Activated naive CD4-positive, alpha-beta T cell treated with anti-CD3 and anti-CD28 coated beads, Interleukin-2, amount 50 U/mL, for 72 hours (primary cell): ENCODE measurements around the gene ZDHHC8. TPM values are rescaled to one million over a fixed set of nuclear protein-coding genes. Genes with fewer than 3 reads are reported as not detected.
A peak's percentile ranks its signal among the peaks of the same experiment; 100 is the strongest.

Source experiments
- ATAC-seq, 2 donors: fragments of 150-1000 bp; cut with Tn5 transposase; 2 replicates each; pipeline ENCODE4 v1.10.0; 2021; ENCODE audit warnings: mild to moderate bottlenecking in 2 of 2, moderate library complexity in 2 of 2
- DNase-seq, 2 donors: peaks; one replicate each; pipeline ENCODE4 v3.0.0; 2021 to 2022; ENCODE audit warnings: low spot score in 2 of 2
- H3K27ac Mint-ChIP-seq, 2 donors: one replicate each; pipeline ENCODE4 v1.8.0; 2022; ENCODE audit warnings: mild to moderate bottlenecking in 2 of 2, mixed read lengths in 2 of 2
- H3K36me3 Mint-ChIP-seq, 2 donors: one replicate each; pipeline ENCODE4 v1.8.0; 2022; ENCODE audit warnings: mixed read lengths in 2 of 2
- H3K9me3 Mint-ChIP-seq, 2 donors: one replicate each; pipeline ENCODE4 v1.8.0; 2022; ENCODE audit warnings: mixed read lengths in 2 of 2
- total RNA-seq, 2 donors: library from RNA; stranded (reverse); gene quantifications; one replicate each; pipeline ENCODE4 v1.2.3, GENCODE V29; 2022

ZDHHC8 gene
- 10 to 100 TPM; 17.6 to 55.4 TPM for total RNA-seq

GRCh38 chr22:20131597-20131858 lies at the start of gene ZDHHC8:
TSS of gene ZDHHC8 (plus strand) at chr22:20131804. CDS start at chr22:20131948, 144 bp downstream.
- Mint-ChIP-seq H3K27ac (no peak within 1 kb of the TSS), H3K36me3 (no peaks in the 10 kb centered on the region), H3K9me3 (no peaks in the 10 kb centered on the region)
- DNase-seq: peak in 1 of 2 donors; percentile 22
- ATAC-seq: peak; percentile 42 to 62

DNA sequence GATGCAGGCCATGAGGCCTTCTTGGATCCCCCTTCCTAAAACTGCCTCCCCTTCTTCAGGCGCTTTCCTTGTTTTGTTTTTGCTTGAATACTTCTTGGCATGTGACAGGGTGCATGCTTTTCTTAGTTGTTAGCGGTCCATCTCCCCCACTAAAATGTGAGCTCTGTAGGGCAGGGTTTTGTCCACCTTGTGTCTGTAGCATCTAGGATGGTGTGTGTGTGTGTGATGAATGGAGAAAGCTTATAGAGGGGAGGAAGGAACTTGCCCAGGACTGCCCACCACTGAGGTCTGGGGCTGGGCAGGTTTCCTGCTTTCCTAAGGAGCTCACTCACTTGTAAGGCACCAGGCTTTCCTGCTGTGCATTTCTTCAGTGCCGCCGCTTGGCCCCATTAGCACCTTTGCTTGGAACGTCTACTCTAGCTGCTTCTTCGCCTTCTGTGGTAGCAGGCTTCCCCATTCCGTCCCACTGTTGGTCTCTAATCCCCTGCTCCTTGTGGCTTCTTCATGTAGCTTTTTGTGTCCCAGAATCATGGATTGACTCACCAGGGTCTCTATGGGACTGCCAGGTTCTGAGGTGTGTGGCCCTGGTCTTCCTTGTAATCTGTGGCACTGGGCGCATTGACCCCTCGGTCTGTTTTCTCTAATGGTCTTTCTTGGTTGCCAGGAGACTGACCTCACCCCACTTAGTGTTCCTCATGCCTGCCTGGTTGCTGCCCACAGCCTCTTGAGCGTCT lies 48.3 kb upstream of the ZDHHC8 start:
- H3K9me3 Mint-ChIP-seq: no peaks in the 10 kb centered on the region
- peaks cover 21 to 38% of the 10 kb centered on the region in 2 donors for H3K36me3 Mint-ChIP-seq
- DNase-seq (no peak), ATAC-seq (no peak)
- peak overlapping the region; percentile 1 to 24 for H3K27ac Mint-ChIP-seq

DNA sequence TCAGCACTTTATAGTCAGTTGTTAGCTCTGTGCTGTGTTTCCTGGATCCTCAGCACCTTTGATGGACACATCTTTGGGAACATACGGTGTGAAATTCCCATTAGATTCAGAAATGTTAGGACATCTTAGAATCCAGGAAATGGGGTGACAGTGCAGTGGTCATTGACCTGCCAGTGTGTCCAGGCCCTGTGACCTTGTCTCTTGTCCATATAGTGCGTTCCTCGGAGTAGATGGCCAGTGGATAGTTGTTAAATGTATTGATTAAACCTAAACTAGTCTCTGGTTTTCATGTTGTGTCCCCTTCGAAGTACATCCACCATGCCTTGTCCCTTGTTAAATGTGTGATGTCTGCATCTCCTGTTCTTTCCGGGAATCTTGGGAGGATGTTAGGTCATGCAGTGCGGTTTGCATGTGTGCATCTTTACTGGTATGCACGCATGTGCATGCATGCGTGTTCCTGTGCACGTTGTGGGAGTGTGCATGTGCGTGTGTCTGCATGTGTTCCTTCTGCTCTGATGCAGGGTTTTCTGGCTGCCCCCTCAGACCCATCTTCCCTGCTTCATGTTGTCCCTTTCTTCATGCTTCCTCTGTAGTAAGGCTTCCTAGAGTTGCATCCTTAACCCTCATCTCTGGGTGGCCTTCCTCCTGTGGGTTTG lies 47.6 kb upstream of the ZDHHC8 start:
- no peaks in the 10 kb centered on the region for H3K9me3 Mint-ChIP-seq
- ATAC-seq (no peak), DNase-seq (no peak)
- peaks cover 27 to 38% of the 10 kb centered on the region in 2 donors for H3K36me3 Mint-ChIP-seq
- H3K27ac Mint-ChIP-seq: peak overlapping the region; percentile 1 to 24

- Mint-ChIP-seq H3K36me3 (peaks cover 29 to 38% of the 10 kb centered on the region in 2 donors), H3K9me3 (no peaks in the 10 kb centered on the region), H3K27ac (peak overlapping the region; percentile 24 to 70)
- peak in 1 of 2 donors; percentile 45 for DNase-seq
- no peak for ATAC-seq
Observed at GRCh38 chr22:20084547-20085413, 46.8 kb upstream of the ZDHHC8 start.

GRCh38 chr22:20085651-20086050 lies 46.0 kb upstream of the ZDHHC8 start:
- ATAC-seq: no peak
- DNase-seq: no peak
- Mint-ChIP-seq H3K36me3 (peaks cover 32 to 39% of the 10 kb centered on the region in 2 donors), H3K9me3 (no peaks in the 10 kb centered on the region), H3K27ac (no peak overlapping the region)

- peaks cover 33 to 40% of the 10 kb centered on the region in 2 donors for H3K36me3 Mint-ChIP-seq
- H3K9me3 Mint-ChIP-seq: no peaks in the 10 kb centered on the region
- ATAC-seq (no peak), DNase-seq (no peak)
- H3K27ac Mint-ChIP-seq: peak overlapping the region in 1 of 2 donors; percentile 68
Observed at GRCh38 chr22:20086101-20086599, 45.5 kb upstream of the ZDHHC8 start.

GRCh38 chr22:20086763-20087162 lies 44.8 kb upstream of the ZDHHC8 start:
- Mint-ChIP-seq H3K27ac (peak overlapping the region; percentile 68 to 89), H3K9me3 (no peaks in the 10 kb centered on the region), H3K36me3 (peaks cover 35 to 40% of the 10 kb centered on the region in 2 donors)
- DNase-seq (no peak), ATAC-seq (no peak)

DNA sequence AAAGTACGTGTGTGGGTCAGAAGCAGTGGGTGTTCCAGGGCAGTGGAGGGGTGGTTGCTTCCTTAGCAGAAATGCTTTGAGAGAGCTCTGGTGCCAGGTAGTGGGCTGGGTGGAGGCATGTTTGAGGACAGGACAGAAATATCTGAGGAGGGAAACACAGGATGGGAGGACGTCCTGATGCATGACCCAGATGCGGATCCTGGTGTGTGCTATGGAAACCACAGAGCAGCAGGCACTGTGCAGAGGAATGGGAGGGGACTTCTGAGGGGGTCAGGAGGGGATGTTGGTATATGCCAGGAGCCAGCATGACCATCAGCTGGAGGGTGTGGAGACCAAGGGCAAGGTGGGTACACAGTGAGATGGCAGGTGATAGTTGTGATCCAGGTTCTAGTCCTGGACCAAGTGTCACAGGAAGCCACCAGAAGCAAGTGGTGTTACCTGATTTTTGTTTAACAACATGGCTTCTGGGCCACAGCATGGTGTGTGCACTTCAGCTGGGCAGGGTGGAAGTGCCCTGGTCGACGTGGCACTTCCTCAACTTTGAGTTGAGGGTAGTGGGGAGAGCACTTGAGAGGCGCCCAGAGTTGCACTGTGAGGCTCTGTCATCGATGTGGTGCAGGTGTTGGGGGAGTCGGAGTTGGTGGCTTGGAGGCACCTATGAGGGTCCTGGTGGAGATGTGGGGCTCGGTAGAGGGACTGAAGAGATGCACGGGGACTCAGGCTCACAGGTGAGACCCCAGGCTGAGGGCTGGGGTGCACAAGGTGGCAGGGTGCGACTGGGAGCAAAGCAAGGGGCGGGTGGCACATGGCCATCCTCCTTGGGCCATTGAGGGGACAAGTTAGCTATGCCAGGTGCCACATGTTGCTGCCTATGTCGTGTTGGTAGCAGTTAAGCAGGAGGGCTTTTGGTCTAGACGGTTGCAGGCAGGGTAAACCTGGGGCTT lies 44.0 kb upstream of the ZDHHC8 start:
- H3K36me3 Mint-ChIP-seq: peaks cover 35 to 38% of the 10 kb centered on the region in 2 donors
- DNase-seq: no peak
- H3K27ac Mint-ChIP-seq: peak overlapping the region; percentile 68 to 89
- ATAC-seq: no peak
- H3K9me3 Mint-ChIP-seq: no peaks in the 10 kb centered on the region

DNA sequence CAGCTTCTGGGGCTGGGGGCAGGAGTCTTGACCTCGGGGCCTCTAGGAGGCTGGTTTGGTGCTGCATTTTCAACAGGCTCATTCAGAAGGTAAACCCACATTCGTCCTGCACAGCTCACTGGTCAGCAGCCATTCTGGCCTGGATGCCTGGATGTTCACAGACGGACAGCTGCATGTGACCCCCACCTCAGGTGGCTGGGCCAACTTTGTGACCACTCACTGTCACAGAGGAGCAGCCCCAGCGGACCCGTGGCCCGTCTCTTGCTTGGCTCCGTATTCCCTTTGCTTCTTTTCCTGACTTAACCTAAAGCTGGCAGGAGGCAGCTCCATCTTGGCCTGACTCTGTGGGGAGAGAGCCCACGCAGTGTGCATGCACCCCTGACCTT lies 43.3 kb upstream of the ZDHHC8 start:
- no peak for DNase-seq
- no peak overlapping the region for H3K27ac Mint-ChIP-seq
- peaks cover 35 to 38% of the 10 kb centered on the region in 2 donors for H3K36me3 Mint-ChIP-seq
- no peak for ATAC-seq
- no peaks in the 10 kb centered on the region for H3K9me3 Mint-ChIP-seq

GRCh38 chr22:20089226-20089976 lies 42.2 kb upstream of the ZDHHC8 start:
- no peak overlapping the region for H3K27ac Mint-ChIP-seq
- peaks cover 44 to 46% of the 10 kb centered on the region in 2 donors for H3K36me3 Mint-ChIP-seq
- ATAC-seq: no peak
- H3K9me3 Mint-ChIP-seq: no peaks in the 10 kb centered on the region
- no peak for DNase-seq

DNA sequence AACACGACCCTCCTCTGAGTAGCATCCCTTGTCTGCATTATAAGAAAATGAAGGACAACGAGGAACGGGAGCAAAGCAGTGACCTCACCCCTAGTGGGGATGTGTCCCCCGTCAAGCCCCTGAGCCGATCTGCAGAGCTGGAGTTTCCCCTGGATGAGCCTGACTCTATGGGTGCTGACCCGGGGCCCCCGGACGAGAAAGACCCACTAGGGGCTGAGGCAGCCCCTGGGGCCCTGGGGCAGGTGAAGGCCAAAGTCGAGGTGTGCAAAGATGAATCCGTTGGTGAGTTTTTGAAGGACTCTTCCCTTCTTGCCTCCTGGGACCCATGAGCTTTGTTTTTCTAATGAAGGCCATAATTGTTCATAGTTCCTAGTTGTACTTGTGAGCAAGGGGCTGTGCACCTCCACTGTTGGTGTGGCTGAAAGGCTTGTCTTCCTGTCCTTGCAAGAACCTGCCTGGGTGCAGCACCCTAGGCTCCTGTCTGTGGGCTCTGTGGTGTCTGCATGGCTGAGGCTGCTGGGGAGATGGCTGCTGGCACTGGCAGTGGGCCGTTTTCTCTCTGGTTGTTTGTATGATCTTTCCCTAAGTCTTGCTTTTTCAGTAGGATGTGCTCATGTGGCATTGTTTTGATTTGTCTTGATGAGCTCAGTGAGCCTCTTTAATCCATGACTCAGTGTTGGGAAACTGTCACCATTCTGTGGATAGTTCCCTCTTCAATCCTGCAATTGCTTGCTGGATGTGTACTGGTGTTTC lies 41.5 kb upstream of the ZDHHC8 start:
- no peak overlapping the region for H3K27ac Mint-ChIP-seq
- H3K36me3 Mint-ChIP-seq: peaks cover 50% of the 10 kb centered on the region in 2 donors
- ATAC-seq (no peak), DNase-seq (no peak)
- no peaks in the 10 kb centered on the region for H3K9me3 Mint-ChIP-seq

- Mint-ChIP-seq H3K27ac (peak overlapping the region in 1 of 2 donors; percentile 61), H3K36me3 (peaks cover 51 to 57% of the 10 kb centered on the region in 2 donors), H3K9me3 (no peaks in the 10 kb centered on the region)
- DNase-seq: no peak
- ATAC-seq: no peak
Observed at GRCh38 chr22:20090730-20091240, 40.8 kb upstream of the ZDHHC8 start.

- Mint-ChIP-seq H3K36me3 (peaks cover 42 to 67% of the 10 kb centered on the region in 2 donors), H3K27ac (peak overlapping the region; percentile 18 to 25), H3K9me3 (no peaks in the 10 kb centered on the region)
- ATAC-seq: no peak
- DNase-seq: no peak
Observed at GRCh38 chr22:20091690-20092476, 39.7 kb upstream of the ZDHHC8 start.

GRCh38 chr22:20092477-20092854 lies 39.1 kb upstream of the ZDHHC8 start:
- Mint-ChIP-seq H3K27ac (peak overlapping the region; percentile 13 to 25), H3K36me3 (peaks cover 36 to 67% of the 10 kb centered on the region in 2 donors), H3K9me3 (no peaks in the 10 kb centered on the region)
- no peak for ATAC-seq
- no peak for DNase-seq
